Loucy (cell line): Measurements from ENCODE around the gene SH3RF3.

ENCODE experiments used
- H2AFZ ChIP-seq: fragments of 200-600 bp; sonication (generic); 2 replicates; pipeline ENCODE4 v1.6.0; 2016; ENCODE audit warnings: antibody characterized with exemption, mild to moderate bottlenecking, low read length, moderate library complexity
- H3F3A ChIP-seq: fragments of 200-600 bp; 2 replicates; pipeline ENCODE4 v1.6.0; 2016; ENCODE audit warnings: antibody characterized with exemption, low read depth, mild to moderate bottlenecking
- H3K27me3 ChIP-seq: fragments of 200-600 bp; sonication (generic); 2 replicates; pipeline ENCODE4 v1.6.1; 2014; ENCODE audit warnings: low read length, mild to moderate bottlenecking; ENCODE audit not compliant: insufficient read depth, poor library complexity, severe bottlenecking
- H3K36me3 ChIP-seq: fragments of 200-600 bp; sonication (generic); 2 replicates; pipeline ENCODE4 v1.6.1; 2016; ENCODE audit warnings: low read length; ENCODE audit not compliant: insufficient read depth
- H3K4me1 ChIP-seq: fragments of 200-600 bp; sonication (generic); 2 replicates; pipeline ENCODE4 v1.5.1; 2014; ENCODE audit warnings: low read length, mild to moderate bottlenecking; ENCODE audit not compliant: insufficient read depth, poor library complexity, severe bottlenecking
- H3K4me2 ChIP-seq: fragments of 200-600 bp; sonication (generic); 2 replicates; pipeline ENCODE4 v1.6.0; 2014; ENCODE audit warnings: antibody characterized with exemption, low read length, low read depth, mild to moderate bottlenecking; ENCODE audit not compliant: poor library complexity, severe bottlenecking
- H3K4me3 ChIP-seq: fragments of 200-600 bp; sonication (generic); 2 replicates; pipeline ENCODE4 v1.5.1; 2014; ENCODE audit warnings: low read length, mild to moderate bottlenecking, mixed read lengths; ENCODE audit not compliant: poor library complexity, severe bottlenecking
- H3K79me2 ChIP-seq: fragments of 200-600 bp; sonication (generic); 2 replicates; pipeline ENCODE4 v1.6.1; 2014; ENCODE audit warnings: low read length; ENCODE audit not compliant: insufficient read depth
- H3K9ac ChIP-seq: fragments of 200-600 bp; sonication (generic); 2 replicates; pipeline ENCODE4 v1.6.0; 2014; ENCODE audit warnings: mild to moderate bottlenecking, low read depth, low read length, moderate library complexity; ENCODE audit not compliant: poor library complexity, severe bottlenecking
- H3K9me2 ChIP-seq: fragments of 200-600 bp; sonication (generic); replicated peaks from 2 replicates; pipeline ENCODE4 v1.6.1; 2016; ENCODE audit warnings: low read depth, low read length, mixed read lengths
- H3K9me3 ChIP-seq: fragments of 200-600 bp; sonication (generic); 2 replicates; pipeline ENCODE4 v1.6.1; 2014; ENCODE audit warnings: mild to moderate bottlenecking, antibody characterized with exemption, low read length, low read depth; ENCODE audit not compliant: insufficient read depth
- H4K20me1 ChIP-seq: fragments of 200-600 bp; sonication (generic); 2 replicates; pipeline ENCODE4 v1.6.0; 2014; ENCODE audit warnings: antibody characterized with exemption, low read length, mild to moderate bottlenecking; ENCODE audit not compliant: insufficient read depth, poor library complexity, severe bottlenecking
- CTCF ChIP-seq: fragments of 200-600 bp; sonication (generic); conservative IDR thresholded peaks from 2 replicates; pipeline ENCODE4 v1.5.1; 2014; ENCODE audit warnings: mild to moderate bottlenecking, antibody characterized with exemption, low read length
- EZH2phosphoT487 ChIP-seq: fragments of 200-600 bp; IDR thresholded peaks from 2 replicates; pipeline ENCODE4 v1.6.1; 2018; ENCODE audit warnings: antibody characterized with exemption, mild to moderate bottlenecking, moderate library complexity, borderline replicate concordance

The SH3RF3 gene

DNA sequence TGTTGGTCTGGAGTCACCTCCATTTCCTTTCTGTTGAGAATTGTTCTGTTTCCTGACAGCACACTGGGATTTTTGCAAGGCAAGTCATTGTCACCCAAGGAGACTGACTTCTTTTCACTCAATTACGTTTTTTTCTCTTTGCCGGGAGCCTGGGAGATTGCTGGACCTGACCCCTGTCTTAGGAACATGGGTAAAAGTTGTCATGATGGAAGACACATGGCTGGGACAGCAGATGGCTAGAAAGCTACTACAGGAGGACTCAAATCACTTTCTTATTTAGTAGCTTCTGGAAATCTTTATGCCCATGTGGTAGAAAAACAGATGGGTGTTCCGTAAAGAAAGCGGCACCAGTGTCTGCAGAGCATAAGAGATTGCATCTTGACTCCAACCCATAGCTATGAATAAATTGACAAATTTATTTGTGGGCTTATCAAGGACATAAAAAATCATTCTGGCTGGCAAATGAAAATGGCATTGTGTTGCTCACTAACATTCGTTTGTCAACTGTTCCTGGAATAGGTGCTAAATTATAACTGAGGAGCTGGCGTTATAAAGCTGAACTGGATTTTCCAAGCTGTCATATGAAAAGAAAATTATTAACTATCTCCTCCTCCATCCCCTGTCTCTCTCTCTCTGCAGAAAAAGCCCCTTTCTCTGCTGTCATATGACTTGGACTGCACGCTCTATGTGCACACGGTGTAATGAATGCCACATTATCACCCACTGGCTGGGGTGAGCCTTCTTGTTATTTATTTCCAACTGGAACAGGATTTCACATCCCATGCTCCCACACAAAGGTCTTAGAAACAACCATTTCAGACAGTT is 159.8 kb downstream of the SH3RF3 start:
- Histone ChIP-seq H3K9ac (no peak overlapping the region), H3K27me3 (no peaks in the 10 kb centered on the region), H4K20me1 (no peaks in the 10 kb centered on the region), H2AFZ (no peak overlapping the region), H3K79me2 (peaks cover 3% of the 10 kb centered on the region; the same call in 1 of the 2 replicates), H3K9me3 (no peaks in the 10 kb centered on the region), H3F3A (no peaks in the 10 kb centered on the region), H3K4me2 (no peak overlapping the region), H3K4me1 (peaks cover 13% of the 10 kb centered on the region), H3K9me2 (no peaks in the 10 kb centered on the region), H3K36me3 (no peaks in the 10 kb centered on the region), H3K4me3 (no peak overlapping the region)
- no peak for TF ChIP-seq EZH2phosphoT487
- no peak for TF ChIP-seq CTCF

- TF ChIP-seq EZH2phosphoT487 = no peak
- TF ChIP-seq CTCF = no peak
- no peaks in the 10 kb centered on the region for H3F3A ChIP-seq
- H3K36me3 ChIP-seq = no peaks in the 10 kb centered on the region
- no peaks in the 10 kb centered on the region for H3K9me3 ChIP-seq
- no peak overlapping the region for H3K4me3 ChIP-seq
- no peaks in the 10 kb centered on the region for H3K27me3 ChIP-seq
- H3K9me2 ChIP-seq = no peaks in the 10 kb centered on the region
- no peaks in the 10 kb centered on the region for H4K20me1 ChIP-seq
- peaks cover 6% of the 10 kb centered on the region; the same call in 1 of the 2 replicates for H3K79me2 ChIP-seq
- peaks cover 15% of the 10 kb centered on the region for H3K4me1 ChIP-seq
- no peak overlapping the region for H2AFZ ChIP-seq
- H3K4me2 ChIP-seq = no peak overlapping the region
- H3K9ac ChIP-seq = no peak overlapping the region
These were observed 160.7 kb downstream of the SH3RF3 start for GRCh38 chr2:109289504-109290222.

DNA sequence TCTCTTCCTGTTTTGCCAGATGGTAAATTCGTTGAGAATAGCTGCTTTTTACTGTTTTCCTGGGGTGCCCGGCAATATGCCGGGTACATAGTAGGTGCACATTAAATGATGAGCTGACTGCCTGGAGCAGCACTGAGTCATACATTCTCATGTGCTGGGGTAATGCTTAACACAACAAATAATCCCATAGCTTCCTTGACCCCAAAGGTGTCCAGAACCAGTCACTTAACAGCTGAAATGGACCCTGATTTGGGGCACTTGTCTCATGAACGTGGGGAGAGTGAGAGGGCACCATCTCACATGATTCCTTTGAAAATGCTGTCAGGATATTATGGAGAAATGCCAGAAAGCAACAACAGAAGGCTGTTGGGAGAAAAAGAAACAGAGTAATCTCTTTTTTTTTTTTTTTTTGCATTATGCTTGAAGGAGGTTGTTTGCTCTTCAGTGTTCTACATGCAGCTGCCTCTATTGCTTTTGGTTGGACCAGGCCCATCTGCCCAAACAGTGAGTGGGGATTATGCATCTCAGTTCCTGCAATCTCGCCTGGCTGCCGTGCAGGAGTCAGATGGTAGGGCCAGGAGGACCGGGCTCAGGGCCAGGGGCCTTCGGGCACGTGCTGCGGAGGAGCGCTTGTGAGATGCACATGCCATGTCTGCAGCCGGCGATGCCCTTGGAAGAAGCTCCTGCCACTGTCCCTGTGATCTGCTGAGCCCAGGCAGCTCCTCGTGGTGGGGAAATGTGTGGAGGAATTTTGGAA is 162.1 kb downstream of the SH3RF3 start:
- H3K4me1 ChIP-seq = peaks cover 22% of the 10 kb centered on the region
- H3K4me2 ChIP-seq = no peak overlapping the region
- no peak overlapping the region for H3K4me3 ChIP-seq
- TF ChIP-seq CTCF = no peak
- no peak for TF ChIP-seq EZH2phosphoT487
- H3K9ac ChIP-seq = no peak overlapping the region
- peaks cover 6% of the 10 kb centered on the region; the same call in 1 of the 2 replicates for H3K79me2 ChIP-seq
- H4K20me1 ChIP-seq = no peaks in the 10 kb centered on the region
- no peaks in the 10 kb centered on the region for H3K9me3 ChIP-seq
- H3K27me3 ChIP-seq = no peaks in the 10 kb centered on the region
- no peaks in the 10 kb centered on the region for H3K9me2 ChIP-seq
- no peak overlapping the region for H2AFZ ChIP-seq
- no peaks in the 10 kb centered on the region for H3K36me3 ChIP-seq
- no peaks in the 10 kb centered on the region for H3F3A ChIP-seq
